ENCODE results near the gene DNAJB12. TPM values are rescaled to one million over a fixed set of nuclear protein-coding genes. Genes with fewer than 3 reads are reported as not detected.

The DNAJB12 gene
- total RNA-seq, 1 experiment from 2014 or later: 51.0 TPM

DNA sequence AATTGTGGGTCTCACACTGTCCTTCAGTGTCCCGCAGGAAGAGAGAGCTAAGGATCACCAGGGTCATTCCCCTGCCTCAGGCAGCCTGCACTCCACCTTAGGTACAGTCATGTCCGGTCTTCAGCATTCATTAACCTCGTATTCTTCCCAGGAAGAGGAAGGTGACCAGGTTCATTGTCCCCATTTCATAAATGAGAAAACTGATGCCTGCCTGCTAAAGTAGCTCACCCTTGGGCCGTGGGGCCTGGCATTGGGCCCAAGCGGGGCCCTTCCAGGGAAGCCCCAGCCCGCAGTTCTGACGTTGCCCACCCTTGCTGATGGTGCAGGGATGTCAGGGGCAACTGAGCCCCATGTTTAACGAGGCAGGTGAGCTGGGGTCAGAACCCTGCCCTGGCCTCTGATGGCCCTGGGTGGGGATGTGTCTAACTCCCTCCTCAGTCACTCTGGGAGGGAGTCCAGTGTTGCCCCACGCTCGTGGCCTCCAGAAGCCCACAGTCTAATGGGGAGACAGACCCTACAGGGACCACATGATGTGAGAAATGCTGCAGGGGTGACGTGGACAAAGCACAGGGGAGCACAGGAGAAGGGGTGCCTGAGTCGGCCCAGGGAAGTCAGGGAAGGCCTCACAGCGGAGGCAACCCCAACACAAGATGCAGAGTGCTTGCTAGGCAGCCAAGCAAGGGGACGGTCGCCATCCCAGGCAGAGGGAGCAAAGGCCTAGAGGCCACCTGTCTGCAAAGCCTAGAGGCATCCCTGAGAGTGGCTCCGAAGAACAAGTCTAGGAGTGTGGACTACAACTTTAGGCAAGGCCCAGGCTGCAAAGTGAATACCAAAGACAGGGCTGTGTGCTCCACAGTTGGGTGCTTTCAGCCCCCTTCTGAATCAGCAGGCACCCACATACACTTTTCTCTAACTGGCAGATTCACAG, 55.9 kb downstream of the DNAJB12 start:
- DNase-seq (ENCODE audit: low read depth, low spot score): no peak
- POLR2A ChIA-PET: interaction anchor here (0.6 kb wide), 1 partner anchor 24 kb away, joined by 4 read pairs; no protein-coding TSS in a partner anchor
- H3K27ac ChIP-seq (ENCODE audit: low read length): peak overlapping the region; percentile 94
- CTCF ChIA-PET: no interaction called here
- H3K36me3 ChIP-seq (ENCODE audit: control insufficient read depth, insufficient read depth, low read length): no peaks in the 10 kb centered on the region
- no peak overlapping the region for H3K4me3 ChIP-seq (ENCODE audit: low read depth in 2 of 2, low read length in 2 of 2)
- no peak for TF ChIP-seq POLR2AphosphoS5 (IDR thresholded peaks at IDR 0.05; ENCODE audit: low read depth, low read length)
- TF ChIP-seq, protein P1, sequence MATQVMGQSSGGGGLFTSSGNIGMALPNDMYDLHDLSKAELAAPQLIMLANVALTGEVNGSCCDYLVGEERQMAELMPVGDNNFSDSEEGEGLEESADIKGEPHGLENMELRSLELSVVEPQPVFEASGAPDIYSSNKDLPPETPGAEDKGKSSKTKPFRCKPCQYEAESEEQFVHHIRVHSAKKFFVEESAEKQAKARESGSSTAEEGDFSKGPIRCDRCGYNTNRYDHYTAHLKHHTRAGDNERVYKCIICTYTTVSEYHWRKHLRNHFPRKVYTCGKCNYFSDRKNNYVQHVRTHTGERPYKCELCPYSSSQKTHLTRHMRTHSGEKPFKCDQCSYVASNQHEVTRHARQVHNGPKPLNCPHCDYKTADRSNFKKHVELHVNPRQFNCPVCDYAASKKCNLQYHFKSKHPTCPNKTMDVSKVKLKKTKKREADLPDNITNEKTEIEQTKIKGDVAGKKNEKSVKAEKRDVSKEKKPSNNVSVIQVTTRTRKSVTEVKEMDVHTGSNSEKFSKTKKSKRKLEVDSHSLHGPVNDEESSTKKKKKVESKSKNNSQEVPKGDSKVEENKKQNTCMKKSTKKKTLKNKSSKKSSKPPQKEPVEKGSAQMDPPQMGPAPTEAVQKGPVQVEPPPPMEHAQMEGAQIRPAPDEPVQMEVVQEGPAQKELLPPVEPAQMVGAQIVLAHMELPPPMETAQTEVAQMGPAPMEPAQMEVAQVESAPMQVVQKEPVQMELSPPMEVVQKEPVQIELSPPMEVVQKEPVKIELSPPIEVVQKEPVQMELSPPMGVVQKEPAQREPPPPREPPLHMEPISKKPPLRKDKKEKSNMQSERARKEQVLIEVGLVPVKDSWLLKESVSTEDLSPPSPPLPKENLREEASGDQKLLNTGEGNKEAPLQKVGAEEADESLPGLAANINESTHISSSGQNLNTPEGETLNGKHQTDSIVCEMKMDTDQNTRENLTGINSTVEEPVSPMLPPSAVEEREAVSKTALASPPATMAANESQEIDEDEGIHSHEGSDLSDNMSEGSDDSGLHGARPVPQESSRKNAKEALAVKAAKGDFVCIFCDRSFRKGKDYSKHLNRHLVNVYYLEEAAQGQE (IDR thresholded peaks at IDR 0.05; ENCODE audit: insufficient read depth in 1 of 2, low read depth in 2 of 2, low read length in 1 of 2): no peak
- no peak for TF ChIP-seq SIN3A (IDR thresholded peaks at IDR 0.05; ENCODE audit: borderline replicate concordance, insufficient read depth, low read depth, low read length)
- no peak for TF ChIP-seq TCF7L2 (IDR thresholded peaks at IDR 0.05; ENCODE audit: low read depth, low read length)
- TF ChIP-seq, protein P2, sequence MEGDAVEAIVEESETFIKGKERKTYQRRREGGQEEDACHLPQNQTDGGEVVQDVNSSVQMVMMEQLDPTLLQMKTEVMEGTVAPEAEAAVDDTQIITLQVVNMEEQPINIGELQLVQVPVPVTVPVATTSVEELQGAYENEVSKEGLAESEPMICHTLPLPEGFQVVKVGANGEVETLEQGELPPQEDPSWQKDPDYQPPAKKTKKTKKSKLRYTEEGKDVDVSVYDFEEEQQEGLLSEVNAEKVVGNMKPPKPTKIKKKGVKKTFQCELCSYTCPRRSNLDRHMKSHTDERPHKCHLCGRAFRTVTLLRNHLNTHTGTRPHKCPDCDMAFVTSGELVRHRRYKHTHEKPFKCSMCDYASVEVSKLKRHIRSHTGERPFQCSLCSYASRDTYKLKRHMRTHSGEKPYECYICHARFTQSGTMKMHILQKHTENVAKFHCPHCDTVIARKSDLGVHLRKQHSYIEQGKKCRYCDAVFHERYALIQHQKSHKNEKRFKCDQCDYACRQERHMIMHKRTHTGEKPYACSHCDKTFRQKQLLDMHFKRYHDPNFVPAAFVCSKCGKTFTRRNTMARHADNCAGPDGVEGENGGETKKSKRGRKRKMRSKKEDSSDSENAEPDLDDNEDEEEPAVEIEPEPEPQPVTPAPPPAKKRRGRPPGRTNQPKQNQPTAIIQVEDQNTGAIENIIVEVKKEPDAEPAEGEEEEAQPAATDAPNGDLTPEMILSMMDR (IDR thresholded peaks at IDR 0.05): no peak
- intact Hi-C loops (cut with micrococcal nuclease; ENCODE audit: unreplicated experiment) (no loop called here), in situ Hi-C loops (cut with HindIII; ENCODE audit: low pct_unique_long_range_greater_than_20kb, low sequenced_read_pairs) (no loop called here)
- BruUV-seq (replicated peaks): no TSS peak
- H3K9me3 ChIP-seq (ENCODE audit: control insufficient read depth, insufficient read depth, low read depth, low read length): no peaks in the 10 kb centered on the region
- H3K4me1 ChIP-seq (ENCODE audit: control insufficient read depth, insufficient read depth, low read length): peaks cover 36% of the 10 kb centered on the region
- no peak for ATAC-seq
- no peaks in the 10 kb centered on the region for H3K27me3 ChIP-seq (ENCODE audit: control insufficient read depth, insufficient read depth, low read length)

DNA sequence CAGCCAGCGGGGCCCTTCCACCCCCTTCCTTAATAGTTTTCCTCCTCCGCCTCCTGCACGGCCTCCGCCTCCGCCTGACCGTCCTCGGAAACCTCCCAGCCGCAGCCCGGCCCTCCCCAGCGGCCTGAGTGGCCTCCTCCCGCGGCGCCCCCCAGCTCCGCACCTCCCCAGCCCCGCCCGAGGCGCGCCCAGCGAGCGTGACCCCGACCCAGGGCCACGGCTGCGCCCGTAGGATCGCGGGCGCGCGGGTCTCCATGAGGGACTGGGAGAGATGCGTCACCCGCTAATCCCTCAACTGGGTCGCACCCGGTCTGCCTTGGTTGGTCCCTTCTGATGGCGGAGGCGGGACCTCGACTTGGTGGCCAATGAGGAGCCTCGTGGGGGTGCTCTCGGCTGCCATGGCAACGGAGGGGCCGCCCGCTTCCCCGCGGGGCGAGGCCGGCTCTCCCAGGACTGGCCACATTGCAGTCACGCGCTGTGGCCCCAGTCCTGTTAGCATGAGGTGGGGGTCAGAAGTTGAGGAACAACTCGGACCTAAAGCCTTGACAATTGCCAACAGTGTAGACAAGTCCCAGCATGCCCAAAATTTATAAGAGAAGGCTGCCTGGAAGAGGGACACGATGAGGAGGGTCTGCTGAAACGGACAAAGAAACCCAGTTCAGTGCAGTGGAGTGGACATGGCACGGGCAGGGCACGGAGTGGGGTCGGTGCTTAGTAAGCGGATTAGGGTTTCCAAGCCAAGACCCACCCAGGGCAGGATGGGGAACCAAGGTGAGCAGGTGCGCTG, 56.7 kb downstream of the DNAJB12 start:
- peaks cover 31% of the 10 kb centered on the region for H3K4me1 ChIP-seq (ENCODE audit: control insufficient read depth, insufficient read depth, low read length)
- no TSS peak for BruUV-seq (replicated peaks)
- TF ChIP-seq TCF7L2 (IDR thresholded peaks at IDR 0.05; ENCODE audit: low read depth, low read length) (no peak), POLR2AphosphoS5 (IDR thresholded peaks at IDR 0.05; ENCODE audit: low read depth, low read length) (0 out of 2 replicates have a peak, but pooled peaks have one; percentile 17)
- ChIA-PET POLR2A (interaction anchor here (0.6 kb wide), 1 partner anchor 23 kb away, joined by 4 read pairs; no protein-coding TSS in a partner anchor), CTCF (interaction anchor here (0.8 kb wide), 1 partner anchor 39 kb away, joined by 3 read pairs; no protein-coding TSS in a partner anchor)
- DNase-seq (ENCODE audit: low read depth, low spot score): peak; percentile 88
- no peaks in the 10 kb centered on the region for H3K9me3 ChIP-seq (ENCODE audit: control insufficient read depth, insufficient read depth, low read depth, low read length)
- peak overlapping the region; percentile 59 to 84 for H3K4me3 ChIP-seq (ENCODE audit: low read depth in 2 of 2, low read length in 2 of 2)
- H3K36me3 ChIP-seq (ENCODE audit: control insufficient read depth, insufficient read depth, low read length): no peaks in the 10 kb centered on the region
- H3K27ac ChIP-seq (ENCODE audit: low read length): peak overlapping the region; percentile 94
- no peaks in the 10 kb centered on the region for H3K27me3 ChIP-seq (ENCODE audit: control insufficient read depth, insufficient read depth, low read length)
- ATAC-seq: peak; percentile 97
- intact Hi-C loops (cut with micrococcal nuclease; ENCODE audit: unreplicated experiment): no loop called here
- in situ Hi-C loops (cut with HindIII; ENCODE audit: low pct_unique_long_range_greater_than_20kb, low sequenced_read_pairs): no loop called here
